Stomach (tissue), 9 donors: ENCODE measurements around the gene PRKN. TPM values are rescaled to one million over a fixed set of nuclear protein-coding genes. Genes with fewer than 3 reads are reported as not detected.

ENCODE experiments used
- DNase-seq, 2 donors: peaks; one replicate each; pipeline versions ENCODE4 v3.0.0 to v3.0.0-alpha.2; 2013 to 2019
- H3K27ac ChIP-seq, 5 donors: fragments of 200-600 bp in 4 of 5; sonication (generic) in 4 of 5; one replicate each; pipeline ENCODE4 v1.5.1; 2013 to 2019; ENCODE audit warnings: mild to moderate bottlenecking in 1 of 5, moderate library complexity in 1 of 5
- H3K27me3 ChIP-seq, 3 donors: fragments of 200-600 bp; sonication (generic); one replicate each; pipeline ENCODE4 v1.5.1; 2017 to 2019; ENCODE audit warnings: mixed run types in 1 of 3
- H3K36me3 ChIP-seq, 4 donors: fragments of 200-600 bp; sonication (generic); 1 replicate in 3 of 4; 2 replicates in 1 of 4; pipeline ENCODE4 v1.5.1; 2016 to 2019
- H3K4me1 ChIP-seq, 4 donors: fragments of 200-600 bp; sonication (generic); one replicate each; pipeline ENCODE4 v1.5.1; 2016 to 2019
- H3K4me3 ChIP-seq, 4 donors: fragments of 200-600 bp; sonication (generic) in 3 of 4; one replicate each; pipeline ENCODE4 v1.5.1; 2016 to 2019; ENCODE audit warnings: mild to moderate bottlenecking in 1 of 4
- H3K9me3 ChIP-seq, 4 donors: fragments of 200-600 bp; sonication (generic); one replicate each; pipeline ENCODE4 v1.5.1; 2016 to 2019
- CTCF ChIP-seq, 7 experiments: fragments of 450-650 bp in 4 of 7; fragments of 200-600 bp in 3 of 7; sonication (generic) in 3 of 7; IDR thresholded peaks; one replicate each; pipeline ENCODE4 v1.5.1; 2016 to 2019; ENCODE audit warnings: antibody characterized with exemption in 7 of 7, control low read depth in 2 of 7, mild to moderate bottlenecking in 1 of 7
- EP300 ChIP-seq: sonication (generic); formaldehyde crosslinking; IDR thresholded peaks from one replicate; pipeline ENCODE4 v1.6.1; 2017; ENCODE audit warnings: antibody characterized with exemption
- POLR2A ChIP-seq, 4 donors: fragments of 450-650 bp; IDR thresholded peaks; one replicate each; pipeline ENCODE4 v1.6.1; 2016; ENCODE audit warnings: antibody characterized with exemption in 4 of 4, control low read depth in 2 of 4, mild to moderate bottlenecking in 1 of 4, moderate library complexity in 1 of 4
- POLR2AphosphoS5 ChIP-seq, 3 donors: sonication (generic); formaldehyde crosslinking; IDR thresholded peaks; one replicate each; pipeline ENCODE4 v1.6.1; 2016; ENCODE audit warnings: antibody characterized with exemption in 3 of 3
- WGBS, 5 donors: extraction: QIAGEN DNeasy Blood & Tissue Kit in 3 of 5; methylation state at CpG; one replicate each; pipeline versions ENCODE4 v1.1.5 to v1.1.7; 2013 to 2018; 5-methylcytosine and 5-hydroxymethylcytosine counted together
- intact Hi-C: fragments of 100-400 bp; cut with DNase I; formaldehyde crosslinking; loops from one replicate; pipeline ENCODE4 v1.15.1; 2023; ENCODE audit warnings: low total_unique reads
- polyA plus RNA-seq, 3 donors: library from polyadenylated mRNA; stranded (reverse); fragments of 200-250 nt; gene quantifications; one replicate each; pipeline ENCODE4 v1.2.3, GENCODE V29; 2013
- total RNA-seq, 5 donors: library from RNA; depleted of rRNA; stranded (reverse); fragments of >200 nt; gene quantifications; one replicate each; pipeline versions ENCODE4 v1.1.0 to v1.2.3, GENCODE V29; 2014 to 2016
- donor health status: healthy with polysubstance abuse.
- donor health status: Bipolar disorder and iron deficiency.
- donor health status: healthy.

Gene PRKN
- total and polyA plus RNA-seq, 8 donors, result 0.68 to 19.8 (median 9.5) TPM

- 76 to 90% (median 86%) methylated on average over 21 of the region's 21 CpGs for WGBS, 5 donors
- H3K27me3 ChIP-seq, result no peaks in the 10 kb centered on the region
- no peaks in the 10 kb centered on the region for H3K4me1 ChIP-seq
- no peak for DNase-seq
- no peak for TF ChIP-seq EP300
- no peak for TF ChIP-seq CTCF (IDR thresholded peaks at IDR 0.05)
- TF ChIP-seq POLR2A (IDR thresholded peaks at IDR 0.05), result no peak
- no peak for TF ChIP-seq POLR2AphosphoS5 (IDR thresholded peaks at IDR 0.05)
- H3K36me3 ChIP-seq, result peaks cover 0 to 3% (median 0%) of the 10 kb centered on the region in 4 donors
- intact Hi-C loops, result no loop called here
- H3K27ac ChIP-seq, result no peak overlapping the region
- H3K4me3 ChIP-seq, result no peak overlapping the region
- H3K9me3 ChIP-seq, result no peaks in the 10 kb centered on the region
Measured at GRCh38 chr6:161356167-161356854, 1371.3 kb downstream of the PRKN start.

- peaks cover 0 to 3% (median 0%) of the 10 kb centered on the region in 4 donors for H3K36me3 ChIP-seq
Measured at GRCh38 chr6:161355696-161356095, 1371.9 kb downstream of the PRKN start.

GRCh38 chr6:161354956-161355355 is 1372.6 kb downstream of the PRKN start:
- Histone ChIP-seq H3K27ac (no peak overlapping the region), H3K4me1 (no peaks in the 10 kb centered on the region), H3K4me3 (no peak overlapping the region), H3K27me3 (no peaks in the 10 kb centered on the region), H3K9me3 (no peaks in the 10 kb centered on the region), H3K36me3 (peaks cover 0 to 3% (median 0%) of the 10 kb centered on the region in 4 donors)
- intact Hi-C loops, result no loop called here
- WGBS, 5 donors, result 95 to 98% (median 96%) methylated on average over 13 of the region's 13 CpGs
- DNase-seq, result no peak
- TF ChIP-seq POLR2A (IDR thresholded peaks at IDR 0.05) (no peak), POLR2AphosphoS5 (IDR thresholded peaks at IDR 0.05) (no peak), EP300 (no peak), CTCF (IDR thresholded peaks at IDR 0.05) (no peak)

More at GRCh38 chr6:161355696-161356095, 1371.9 kb downstream of the PRKN start:
- Histone ChIP-seq H3K4me3 (no peak overlapping the region), H3K27me3 (no peaks in the 10 kb centered on the region), H3K9me3 (no peaks in the 10 kb centered on the region), H3K4me1 (no peaks in the 10 kb centered on the region), H3K27ac (no peak overlapping the region)
- DNase-seq, result no peak
- TF ChIP-seq POLR2A (IDR thresholded peaks at IDR 0.05) (no peak), CTCF (IDR thresholded peaks at IDR 0.05) (no peak), EP300 (no peak), POLR2AphosphoS5 (IDR thresholded peaks at IDR 0.05) (no peak)
- intact Hi-C loops, result no loop called here
- 81 to 89% (median 84%) methylated on average over 10 of the region's 10 CpGs for WGBS, 5 donors

GRCh38 chr6:161354276-161354840 is 1373.2 kb downstream of the PRKN start:
- no peak for DNase-seq
- intact Hi-C loops, result no loop called here
- no peaks in the 10 kb centered on the region for H3K36me3 ChIP-seq
- H3K27me3 ChIP-seq, result no peaks in the 10 kb centered on the region
- H3K4me3 ChIP-seq, result no peak overlapping the region
- no peak overlapping the region for H3K27ac ChIP-seq
- no peak for TF ChIP-seq CTCF (IDR thresholded peaks at IDR 0.05)
- TF ChIP-seq EP300, result no peak
- H3K9me3 ChIP-seq, result no peaks in the 10 kb centered on the region
- WGBS, 5 donors, result 91 to 96% (median 94%) methylated on average over 12 of the region's 12 CpGs
- H3K4me1 ChIP-seq, result no peaks in the 10 kb centered on the region
